Ovary (tissue), 9 donors: ENCODE measurements around the gene SRCIN1. TPM values are rescaled to one million over a fixed set of nuclear protein-coding genes. Genes with fewer than 3 reads are reported as not detected.

Source experiments
- DNase-seq, 5 donors: peaks; one replicate each; pipeline ENCODE4 v3.0.0-alpha.2; 2019 to 2020
- H3K27ac ChIP-seq, 2 donors: fragments of 200-600 bp; one replicate each; pipeline versions ENCODE4 v1.5.1 to v1.8.0; 2019 to 2022
- H3K27me3 ChIP-seq: fragments of 200-600 bp; one replicate; pipeline ENCODE4 v1.8.0; 2022
- H3K36me3 ChIP-seq: fragments of 200-600 bp; sonication (generic); one replicate; pipeline ENCODE4 v1.5.1; 2019
- H3K4me1 ChIP-seq: one replicate; pipeline ENCODE4 v1.8.1; 2013; ENCODE audit warnings: mild to moderate bottlenecking, moderate library complexity; ENCODE audit not compliant: insufficient read depth
- H3K4me3 ChIP-seq: fragments of 200-600 bp; sonication (generic); one replicate; pipeline ENCODE4 v1.5.1; 2017
- H3K9me3 ChIP-seq, 2 donors: fragments of 200-600 bp in 1 of 2; sonication (generic) in 1 of 2; one replicate each; pipeline versions ENCODE4 v1.5.1 to v1.8.1; 2013 to 2019; ENCODE audit warnings: mild to moderate bottlenecking in 1 of 2, moderate library complexity in 1 of 2
- EP300 ChIP-seq: sonication (generic); formaldehyde crosslinking; IDR thresholded peaks from one replicate; pipeline ENCODE4 v1.6.1; 2017; ENCODE audit warnings: antibody characterized with exemption
- POLR2A ChIP-seq: fragments of 450-650 bp; IDR thresholded peaks from one replicate; pipeline ENCODE4 v1.6.1; 2017; ENCODE audit warnings: antibody characterized with exemption, mild to moderate bottlenecking, moderate library complexity
- WGBS, 3 donors: extraction: QIAGEN DNeasy Blood & Tissue Kit in 1 of 3; methylation state at CpG; one replicate each; pipeline versions ENCODE4 v1.1.5 to v1.1.7; 2013 to 2017; 5-methylcytosine and 5-hydroxymethylcytosine counted together
- intact Hi-C, 4 donors: fragments of 100-400 bp; cut with DNase I; formaldehyde crosslinking; loops; one replicate each; pipeline versions ENCODE4 v1.11.0 to v1.15.1; 2022 to 2023
- polyA plus RNA-seq, 2 donors: library from polyadenylated mRNA; stranded (reverse); fragments of 200-250 nt in 1 of 2; fragments of 350-450 nt in 1 of 2; fragmentation: Illumina TruSeq in 1 of 2; extraction: RNeasy Lipid Tissue Mini Kit (QIAGEN cat#74804) in 1 of 2; gene quantifications; one replicate each; pipeline ENCODE4 v1.2.3, GENCODE V29; 2013 to 2014
- total RNA-seq, 7 donors: library from RNA; depleted of rRNA in 2 of 7; stranded (reverse); fragments of >200 nt in 2 of 7; fragmentation: NEBNext Ultra II Directional in 3 of 7; extraction: Animal tissue kit (Norgen Biotek cat#: 25700) in 3 of 7; gene quantifications; one replicate each; pipeline versions ENCODE4 v1.1.0 to v1.2.4, GENCODE V29; 2016 to 2023
- TF ChIP-seq, protein P1 (sequence below), 3 donors: fragments of 450-650 bp in 2 of 3; fragments of 200-600 bp in 1 of 3; IDR thresholded peaks; one replicate each; pipeline versions ENCODE4 v1.5.1 to v1.8.0; 2016 to 2022; ENCODE audit warnings: antibody characterized with exemption in 3 of 3, mild to moderate bottlenecking in 1 of 3
- donor health status: DM: no; HTN: no; CAD: no; lungs with moderate emphysema.
- donor health status: DM: no; HTN: no; CAD: no.
- donor health status: Bipolar disorder and iron deficiency.
- donor health status: DM: yes; HTN: yes; CAD: no.
- donor health status: DM: no; HTN: no; CAD: no.
- donor health status: DM: yes; HTN: yes; CAD: no.

The SRCIN1 gene
- total and polyA plus RNA-seq, 9 donors: 0.18 to 3.0 (median 1.0) TPM

DNA sequence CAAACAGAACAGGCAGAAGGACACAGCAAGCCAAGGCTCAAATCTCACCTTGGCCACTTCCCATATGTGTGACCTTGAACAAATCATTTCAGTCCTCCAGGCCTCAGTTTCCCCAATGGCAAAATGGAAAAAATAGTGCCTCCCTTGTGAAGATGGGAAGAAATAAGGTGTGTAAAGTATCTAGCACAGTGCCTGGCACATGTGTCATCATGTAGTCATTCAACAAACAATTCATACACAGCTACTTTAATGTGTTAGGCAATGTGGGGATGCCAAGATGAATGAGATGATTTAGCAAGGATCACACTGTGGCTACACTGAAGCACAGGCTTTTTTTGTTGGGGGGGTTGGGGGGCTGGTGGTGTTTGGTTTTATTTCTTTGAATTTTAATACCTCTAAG lies 13.3 kb downstream of the SRCIN1 start:
- H3K36me3 ChIP-seq: no peaks in the 10 kb centered on the region
- intact Hi-C loops: no loop called here
- H3K27me3 ChIP-seq: no peaks in the 10 kb centered on the region
- H3K4me1 ChIP-seq: no peaks in the 10 kb centered on the region
- no peak overlapping the region for H3K27ac ChIP-seq
- no peak for DNase-seq
- H3K4me3 ChIP-seq: no peak overlapping the region
- TF ChIP-seq, protein P1, sequence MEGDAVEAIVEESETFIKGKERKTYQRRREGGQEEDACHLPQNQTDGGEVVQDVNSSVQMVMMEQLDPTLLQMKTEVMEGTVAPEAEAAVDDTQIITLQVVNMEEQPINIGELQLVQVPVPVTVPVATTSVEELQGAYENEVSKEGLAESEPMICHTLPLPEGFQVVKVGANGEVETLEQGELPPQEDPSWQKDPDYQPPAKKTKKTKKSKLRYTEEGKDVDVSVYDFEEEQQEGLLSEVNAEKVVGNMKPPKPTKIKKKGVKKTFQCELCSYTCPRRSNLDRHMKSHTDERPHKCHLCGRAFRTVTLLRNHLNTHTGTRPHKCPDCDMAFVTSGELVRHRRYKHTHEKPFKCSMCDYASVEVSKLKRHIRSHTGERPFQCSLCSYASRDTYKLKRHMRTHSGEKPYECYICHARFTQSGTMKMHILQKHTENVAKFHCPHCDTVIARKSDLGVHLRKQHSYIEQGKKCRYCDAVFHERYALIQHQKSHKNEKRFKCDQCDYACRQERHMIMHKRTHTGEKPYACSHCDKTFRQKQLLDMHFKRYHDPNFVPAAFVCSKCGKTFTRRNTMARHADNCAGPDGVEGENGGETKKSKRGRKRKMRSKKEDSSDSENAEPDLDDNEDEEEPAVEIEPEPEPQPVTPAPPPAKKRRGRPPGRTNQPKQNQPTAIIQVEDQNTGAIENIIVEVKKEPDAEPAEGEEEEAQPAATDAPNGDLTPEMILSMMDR (IDR thresholded peaks at IDR 0.05): no peak
- TF ChIP-seq EP300 (no peak), POLR2A (no peak)
- no peaks in the 10 kb centered on the region for H3K9me3 ChIP-seq

DNA sequence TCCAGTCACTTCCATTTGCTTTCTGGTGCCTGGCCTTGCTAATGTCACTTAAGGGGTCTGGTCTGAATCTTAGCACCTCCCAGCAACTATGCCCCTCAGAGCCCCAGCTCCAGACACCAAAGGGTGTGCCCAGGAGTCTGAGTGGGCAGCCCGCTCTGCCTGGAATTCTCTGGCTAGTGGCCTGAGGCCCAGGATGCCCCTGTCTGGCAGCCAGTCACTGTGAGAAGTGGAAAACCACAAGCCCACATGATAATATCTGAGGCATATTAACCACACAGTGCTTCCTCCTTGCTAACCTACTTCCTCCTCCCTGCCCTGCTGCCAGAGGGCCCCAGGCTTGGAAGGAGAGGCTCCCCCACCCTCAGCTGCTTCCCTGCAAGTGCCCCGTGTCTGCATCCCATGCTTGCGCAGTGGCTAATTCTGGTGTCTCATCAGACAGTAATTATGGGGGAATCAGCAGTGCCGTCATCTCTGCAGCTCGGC lies 14.0 kb downstream of the SRCIN1 start:
- H3K36me3 ChIP-seq: no peaks in the 10 kb centered on the region
- H3K4me1 ChIP-seq: no peaks in the 10 kb centered on the region
- no peak overlapping the region for H3K27ac ChIP-seq
- intact Hi-C loops: no loop called here
- no peak for DNase-seq
- H3K27me3 ChIP-seq: no peaks in the 10 kb centered on the region
- TF ChIP-seq, protein P1 (IDR thresholded peaks at IDR 0.05): no peak
- TF ChIP-seq EP300 (no peak), POLR2A (no peak)
- 69 to 79% (median 70%) methylated on average over 5 of the region's 5 CpGs for WGBS, 3 donors
- no peak overlapping the region for H3K4me3 ChIP-seq
- H3K9me3 ChIP-seq: no peaks in the 10 kb centered on the region

DNA sequence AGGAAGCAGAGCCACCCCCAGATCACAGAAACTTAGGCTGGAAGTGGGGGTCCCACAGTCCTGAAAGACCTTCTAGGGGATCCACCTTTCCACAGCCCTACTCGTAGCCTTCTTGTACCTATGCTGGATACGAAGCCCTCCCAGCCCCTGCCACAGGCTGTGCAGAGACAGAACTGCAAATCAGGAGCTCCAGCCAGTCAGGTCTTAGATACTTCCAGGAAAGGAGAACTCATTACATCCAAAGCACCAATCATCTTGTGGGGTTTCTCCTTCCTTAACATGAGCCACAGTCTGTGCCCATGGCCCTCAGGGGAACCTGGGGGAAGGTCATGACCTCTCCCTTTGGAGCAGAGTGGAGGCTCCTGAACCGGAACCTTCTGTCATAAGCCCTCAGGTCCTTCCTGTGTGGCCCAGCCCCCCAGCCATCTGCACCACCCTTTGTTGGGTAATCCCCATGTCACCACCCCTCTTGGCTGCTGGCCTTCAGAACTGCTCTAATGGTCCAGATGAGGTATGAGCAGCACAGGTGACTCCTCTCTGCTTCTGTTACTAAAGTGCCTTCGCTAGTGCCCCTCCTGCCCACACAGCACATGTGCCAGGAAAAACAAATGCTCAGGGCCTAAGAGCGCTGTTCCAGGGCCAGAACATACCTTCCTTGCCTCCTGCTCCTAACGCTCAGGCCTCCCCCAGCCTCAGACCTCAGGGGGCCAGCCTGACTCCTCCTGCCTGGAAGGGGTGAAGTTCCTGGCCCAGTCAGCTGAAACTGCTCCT lies 14.6 kb downstream of the SRCIN1 start:
- Histone ChIP-seq H3K36me3 (no peaks in the 10 kb centered on the region), H3K9me3 (no peaks in the 10 kb centered on the region), H3K27me3 (no peaks in the 10 kb centered on the region), H3K4me1 (no peaks in the 10 kb centered on the region), H3K27ac (no peak overlapping the region), H3K4me3 (no peak overlapping the region)
- no peak for TF ChIP-seq EP300
- TF ChIP-seq, protein P1 (IDR thresholded peaks at IDR 0.05): no peak
- no peak for TF ChIP-seq POLR2A
- intact Hi-C loops: no loop called here
- DNase-seq: no peak
- WGBS, 3 donors: 75 to 84% (median 76%) methylated on average over 6 of the region's 6 CpGs

DNA sequence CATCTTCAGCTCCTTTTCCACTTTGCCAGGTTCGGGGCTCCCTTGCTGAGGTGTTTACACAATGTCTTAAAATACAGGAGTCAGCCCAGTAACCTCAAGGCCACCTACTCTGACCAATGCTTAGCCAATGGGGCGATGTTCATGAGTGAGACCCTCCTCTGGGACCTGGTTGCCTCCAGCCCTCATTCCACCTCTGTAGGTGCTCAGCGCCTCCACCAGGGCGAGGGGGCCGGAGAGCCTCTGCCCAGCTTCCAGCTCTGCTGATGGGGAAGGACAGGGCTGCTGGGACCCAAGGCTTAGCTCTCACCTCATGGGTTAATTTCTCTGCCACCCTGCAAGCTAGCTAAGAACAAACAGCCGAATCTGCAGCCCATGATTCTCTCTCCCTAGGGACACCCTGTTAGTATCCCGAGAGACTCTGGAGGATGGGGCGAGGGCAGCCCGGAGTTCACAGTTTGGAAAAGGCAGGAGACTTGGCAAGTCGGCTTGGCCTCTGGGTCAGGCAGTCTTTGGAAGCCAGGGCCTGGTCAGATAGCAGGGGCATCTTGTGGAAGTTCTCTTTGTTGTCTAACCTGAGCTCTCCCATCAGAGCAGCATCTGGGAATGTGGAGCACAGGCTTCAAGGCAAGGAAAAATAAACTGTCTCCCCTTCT lies 16.2 kb downstream of the SRCIN1 start:
- Histone ChIP-seq H3K4me1 (no peaks in the 10 kb centered on the region), H3K4me3 (no peak overlapping the region), H3K9me3 (no peaks in the 10 kb centered on the region), H3K27me3 (no peaks in the 10 kb centered on the region), H3K27ac (no peak overlapping the region), H3K36me3 (no peaks in the 10 kb centered on the region)
- no peak for DNase-seq
- TF ChIP-seq EP300 (no peak), POLR2A (no peak)
- TF ChIP-seq, protein P1 (IDR thresholded peaks at IDR 0.05): no peak
- 71 to 82% (median 73%) methylated on average over 10 of the region's 10 CpGs for WGBS, 3 donors
- intact Hi-C loops: no loop called here
